ENCODE results near the gene KDM4C. TPM values are rescaled to one million over a fixed set of nuclear protein-coding genes. Genes with fewer than 3 reads are reported as not detected.

The KDM4C gene
- total RNA-seq, 1 experiment from 2014 or later: 7.1 TPM

- BruUV-seq (replicated peaks): no TSS peak
- H3K4me3 ChIP-seq (ENCODE audit: low read depth in 2 of 2, low read length in 2 of 2): no peak overlapping the region
- ATAC-seq: no peak
- no peak overlapping the region for H3K27ac ChIP-seq (ENCODE audit: low read length)
- no peaks in the 10 kb centered on the region for H3K27me3 ChIP-seq (ENCODE audit: control insufficient read depth, insufficient read depth, low read length)
- TF ChIP-seq POLR2AphosphoS5 (IDR thresholded peaks at IDR 0.05; ENCODE audit: low read depth, low read length) (no peak), CTCF (IDR thresholded peaks at IDR 0.05) (no peak), TCF7L2 (IDR thresholded peaks at IDR 0.05; ENCODE audit: low read depth, low read length) (no peak), REST (IDR thresholded peaks at IDR 0.05; ENCODE audit: insufficient read depth in 1 of 2, low read depth in 2 of 2, low read length in 1 of 2) (no peak), SIN3A (IDR thresholded peaks at IDR 0.05; ENCODE audit: borderline replicate concordance, insufficient read depth, low read depth, low read length) (no peak)
- H3K9me3 ChIP-seq (ENCODE audit: control insufficient read depth, insufficient read depth, low read depth, low read length): no peaks in the 10 kb centered on the region
- POLR2A ChIA-PET: no interaction called here
- intact Hi-C loops (cut with micrococcal nuclease; ENCODE audit: unreplicated experiment): no loop called here
- in situ Hi-C loops (cut with HindIII; ENCODE audit: low pct_unique_long_range_greater_than_20kb, low sequenced_read_pairs): no loop called here
- H3K36me3 ChIP-seq (ENCODE audit: control insufficient read depth, insufficient read depth, low read length): no peaks in the 10 kb centered on the region
- no peaks in the 10 kb centered on the region for H3K4me1 ChIP-seq (ENCODE audit: control insufficient read depth, insufficient read depth, low read length)
- CTCF ChIA-PET: no interaction called here
- DNase-seq (ENCODE audit: low read depth, low spot score): no peak
Measured at GRCh38 chr9:6938873-6939272, 181.1 kb downstream of the KDM4C start.

- no peak for TF ChIP-seq REST (IDR thresholded peaks at IDR 0.05; ENCODE audit: insufficient read depth in 1 of 2, low read depth in 2 of 2, low read length in 1 of 2)
- no peak for TF ChIP-seq SIN3A (IDR thresholded peaks at IDR 0.05; ENCODE audit: borderline replicate concordance, insufficient read depth, low read depth, low read length)
- no peak for TF ChIP-seq TCF7L2 (IDR thresholded peaks at IDR 0.05; ENCODE audit: low read depth, low read length)
- TF ChIP-seq CTCF (IDR thresholded peaks at IDR 0.05): no peak
- no peak for TF ChIP-seq POLR2AphosphoS5 (IDR thresholded peaks at IDR 0.05; ENCODE audit: low read depth, low read length)
- ChIA-PET POLR2A (no interaction called here), CTCF (no interaction called here)
- H3K4me1 ChIP-seq (ENCODE audit: control insufficient read depth, insufficient read depth, low read length): no peaks in the 10 kb centered on the region
- in situ Hi-C loops (cut with HindIII; ENCODE audit: low pct_unique_long_range_greater_than_20kb, low sequenced_read_pairs): no loop called here
- no peaks in the 10 kb centered on the region for H3K9me3 ChIP-seq (ENCODE audit: control insufficient read depth, insufficient read depth, low read depth, low read length)
- intact Hi-C loops (cut with micrococcal nuclease; ENCODE audit: unreplicated experiment): no loop called here
- no peaks in the 10 kb centered on the region for H3K27me3 ChIP-seq (ENCODE audit: control insufficient read depth, insufficient read depth, low read length)
- DNase-seq (ENCODE audit: low read depth, low spot score) (no peak), ATAC-seq (no peak)
- H3K27ac ChIP-seq (ENCODE audit: low read length): no peak overlapping the region
- BruUV-seq (replicated peaks): no TSS peak
- no peaks in the 10 kb centered on the region for H3K36me3 ChIP-seq (ENCODE audit: control insufficient read depth, insufficient read depth, low read length)
- no peak overlapping the region for H3K4me3 ChIP-seq (ENCODE audit: low read depth in 2 of 2, low read length in 2 of 2)
Measured at GRCh38 chr9:6941501-6941900, 183.7 kb downstream of the KDM4C start.
